Panc1 (cell line): ENCODE data around the gene GRID1. TPM values are rescaled to one million over a fixed set of nuclear protein-coding genes. Genes with fewer than 3 reads are reported as not detected.

Experiments
- ATAC-seq: fragments of 200-7000 bp; cut with Tn5 transposase; 2 replicates; pipeline ENCODE4 v1.9.1; 2020; ENCODE audit warnings: mild to moderate bottlenecking, moderate library complexity
- BruUV-seq: library from RNA; stranded (reverse); fragments of 400-500 nt; replicated peaks from 2 replicates; lab custom pipeline; 2021; lab: Mats Ljungman, UMichigan
- CTCF ChIA-PET: fragments of 300-600 bp; sonication (Branson Sonifier 250); formaldehyde crosslinking; loops from one replicate; lab custom pipeline; 2022; ENCODE audit warnings: antibody characterized with exemption; lab: Charles Lee
- POLR2A ChIA-PET: fragments of 300-600 bp; sonication (Branson Sonifier 250); formaldehyde crosslinking; loops from one replicate; lab custom pipeline; 2022; ENCODE audit warnings: antibody characterized with exemption; lab: Charles Lee
- DNase-seq: peaks from one replicate; pipeline ENCODE4 v3.0.0-alpha.2; 2010; ENCODE audit warnings: low read depth, low spot score
- H3K27ac ChIP-seq: 2 replicates; pipeline ENCODE4 v1.5.1; 2011; ENCODE audit warnings: mild to moderate bottlenecking, low read length, inconsistent platforms
- H3K27me3 ChIP-seq: fragments of 200-500 bp; sonication (Bioruptor generic); 2 replicates; pipeline ENCODE4 v1.6.0; 2014; ENCODE audit warnings: low read length, inconsistent platforms; ENCODE audit not compliant: control insufficient read depth, insufficient read depth
- H3K36me3 ChIP-seq: fragments of 200-500 bp; sonication (Bioruptor generic); 2 replicates; pipeline ENCODE4 v1.5.1; 2014; ENCODE audit warnings: inconsistent platforms, mild to moderate bottlenecking, low read length, moderate library complexity; ENCODE audit not compliant: control insufficient read depth, insufficient read depth
- H3K4me1 ChIP-seq: 2 replicates; pipeline ENCODE4 v1.5.1; 2011; ENCODE audit warnings: inconsistent platforms, mild to moderate bottlenecking, low read length, moderate library complexity; ENCODE audit not compliant: control insufficient read depth, insufficient read depth
- H3K4me3 ChIP-seq, 2 experiments: 2 replicates each; pipeline ENCODE4 v1.5.1; 2011 to 2012; ENCODE audit warnings: low read depth in 2 of 2, low read length in 2 of 2, mild to moderate bottlenecking in 2 of 2, inconsistent platforms in 1 of 2, moderate library complexity in 1 of 2
- H3K9me3 ChIP-seq: fragments of 200-500 bp; sonication (Bioruptor generic); 2 replicates; pipeline ENCODE4 v1.5.1; 2014; ENCODE audit warnings: low read depth, mild to moderate bottlenecking, inconsistent platforms, low read length, moderate library complexity; ENCODE audit not compliant: control insufficient read depth, insufficient read depth
- POLR2AphosphoS5 ChIP-seq: IDR thresholded peaks from 2 replicates; pipeline ENCODE4 v1.6.1; 2012; ENCODE audit warnings: mild to moderate bottlenecking, low read depth, low read length, moderate library complexity
- SIN3A ChIP-seq: IDR thresholded peaks from 2 replicates; pipeline ENCODE4 v1.6.1; 2012; ENCODE audit warnings: low read depth, mild to moderate bottlenecking, low read length, moderate library complexity, borderline replicate concordance; ENCODE audit not compliant: insufficient read depth
- TCF7L2 ChIP-seq: IDR thresholded peaks from 2 replicates; pipeline ENCODE4 v1.6.1; 2011; ENCODE audit warnings: mild to moderate bottlenecking, low read depth, low read length, inconsistent platforms
- in situ Hi-C: cut with HindIII; loops from 2 replicates; pipeline ENCODE4 v1.10.0; 2016; ENCODE audit warnings: low sequenced_read_pairs, low pct_unique_long_range_greater_than_20kb
- intact Hi-C: fragments of 100-400 bp; cut with micrococcal nuclease; formaldehyde crosslinking; loops from one replicate; pipeline ENCODE4 v1.10.0; 2022; ENCODE audit not compliant: unreplicated experiment
- total RNA-seq: library from RNA; stranded (reverse); gene quantifications from one replicate; pipeline ENCODE4 v1.2.1, GENCODE V29; 2021; ENCODE audit not compliant: unreplicated experiment
- TF ChIP-seq, protein P1 (sequence below), 2 experiments: IDR thresholded peaks; 2 replicates each; pipeline ENCODE4 v1.6.1; 2011 to 2012; ENCODE audit warnings: low read depth in 2 of 2, control low read depth in 1 of 2, low read length in 1 of 2, mild to moderate bottlenecking in 1 of 2, moderate library complexity in 1 of 2; ENCODE audit not compliant: insufficient read depth in 1 of 2
- TF ChIP-seq, protein P2 (sequence below): fragments of 450-650 bp; IDR thresholded peaks from 2 replicates; pipeline ENCODE4 v1.5.1; 2017; ENCODE audit warnings: mild to moderate bottlenecking

The GRID1 gene
- total RNA-seq, 1 experiment from 2014 or later, result 2.3 TPM

- Histone ChIP-seq H3K36me3 (no peaks in the 10 kb centered on the region), H3K27me3 (no peaks in the 10 kb centered on the region), H3K27ac (no peak overlapping the region), H3K4me3 (no peak overlapping the region), H3K9me3 (no peaks in the 10 kb centered on the region), H3K4me1 (no peaks in the 10 kb centered on the region)
- ChIA-PET CTCF (no interaction called here), POLR2A (no interaction called here)
- ATAC-seq (no peak), DNase-seq (no peak)
- BruUV-seq, result no TSS peak
- TF ChIP-seq TCF7L2 (no peak), SIN3A (no peak), POLR2AphosphoS5 (no peak)
- in situ Hi-C loops (no loop called here), intact Hi-C loops (no loop called here)
These were observed 742.1 kb downstream of the GRID1 start for GRCh38 chr10:85624511-85624910.

DNA sequence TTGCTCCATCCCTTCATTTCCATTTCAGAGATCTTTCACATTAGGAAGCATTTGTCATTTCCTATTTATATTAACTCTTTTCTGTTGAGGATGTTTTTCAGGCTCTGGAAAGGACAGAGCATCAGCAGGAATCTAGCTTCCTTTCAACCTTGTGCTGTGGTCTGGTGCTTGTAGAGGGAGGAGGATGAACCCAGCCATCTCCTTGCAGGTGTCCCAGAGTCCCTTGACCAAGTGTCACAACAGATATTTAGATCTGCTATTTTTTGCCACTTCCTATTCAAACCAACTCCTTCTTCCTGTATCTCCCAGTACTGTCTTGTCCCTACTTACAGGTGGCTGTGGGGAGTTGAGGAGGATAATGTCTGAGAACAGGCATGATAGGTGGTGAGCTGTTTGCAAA, 742.8 kb downstream of the GRID1 start:
- intact Hi-C loops, result no loop called here
- no TSS peak for BruUV-seq
- Histone ChIP-seq H3K27me3 (no peaks in the 10 kb centered on the region), H3K36me3 (no peaks in the 10 kb centered on the region), H3K4me1 (no peaks in the 10 kb centered on the region), H3K27ac (no peak overlapping the region; the same call in 1 of the 2 replicates), H3K9me3 (no peaks in the 10 kb centered on the region), H3K4me3 (no peak overlapping the region)
- ChIA-PET CTCF (no interaction called here), POLR2A (no interaction called here)
- no peak for DNase-seq
- no peak for ATAC-seq
- in situ Hi-C loops, result no loop called here
- TF ChIP-seq SIN3A (no peak), POLR2AphosphoS5 (no peak), TCF7L2 (no peak)
- TF ChIP-seq, protein P1, sequence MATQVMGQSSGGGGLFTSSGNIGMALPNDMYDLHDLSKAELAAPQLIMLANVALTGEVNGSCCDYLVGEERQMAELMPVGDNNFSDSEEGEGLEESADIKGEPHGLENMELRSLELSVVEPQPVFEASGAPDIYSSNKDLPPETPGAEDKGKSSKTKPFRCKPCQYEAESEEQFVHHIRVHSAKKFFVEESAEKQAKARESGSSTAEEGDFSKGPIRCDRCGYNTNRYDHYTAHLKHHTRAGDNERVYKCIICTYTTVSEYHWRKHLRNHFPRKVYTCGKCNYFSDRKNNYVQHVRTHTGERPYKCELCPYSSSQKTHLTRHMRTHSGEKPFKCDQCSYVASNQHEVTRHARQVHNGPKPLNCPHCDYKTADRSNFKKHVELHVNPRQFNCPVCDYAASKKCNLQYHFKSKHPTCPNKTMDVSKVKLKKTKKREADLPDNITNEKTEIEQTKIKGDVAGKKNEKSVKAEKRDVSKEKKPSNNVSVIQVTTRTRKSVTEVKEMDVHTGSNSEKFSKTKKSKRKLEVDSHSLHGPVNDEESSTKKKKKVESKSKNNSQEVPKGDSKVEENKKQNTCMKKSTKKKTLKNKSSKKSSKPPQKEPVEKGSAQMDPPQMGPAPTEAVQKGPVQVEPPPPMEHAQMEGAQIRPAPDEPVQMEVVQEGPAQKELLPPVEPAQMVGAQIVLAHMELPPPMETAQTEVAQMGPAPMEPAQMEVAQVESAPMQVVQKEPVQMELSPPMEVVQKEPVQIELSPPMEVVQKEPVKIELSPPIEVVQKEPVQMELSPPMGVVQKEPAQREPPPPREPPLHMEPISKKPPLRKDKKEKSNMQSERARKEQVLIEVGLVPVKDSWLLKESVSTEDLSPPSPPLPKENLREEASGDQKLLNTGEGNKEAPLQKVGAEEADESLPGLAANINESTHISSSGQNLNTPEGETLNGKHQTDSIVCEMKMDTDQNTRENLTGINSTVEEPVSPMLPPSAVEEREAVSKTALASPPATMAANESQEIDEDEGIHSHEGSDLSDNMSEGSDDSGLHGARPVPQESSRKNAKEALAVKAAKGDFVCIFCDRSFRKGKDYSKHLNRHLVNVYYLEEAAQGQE (IDR thresholded peaks at IDR 0.05; ENCODE audit: insufficient read depth in 1 of 2, low read depth in 2 of 2, low read length in 1 of 2), result no peak
- TF ChIP-seq, protein P2, sequence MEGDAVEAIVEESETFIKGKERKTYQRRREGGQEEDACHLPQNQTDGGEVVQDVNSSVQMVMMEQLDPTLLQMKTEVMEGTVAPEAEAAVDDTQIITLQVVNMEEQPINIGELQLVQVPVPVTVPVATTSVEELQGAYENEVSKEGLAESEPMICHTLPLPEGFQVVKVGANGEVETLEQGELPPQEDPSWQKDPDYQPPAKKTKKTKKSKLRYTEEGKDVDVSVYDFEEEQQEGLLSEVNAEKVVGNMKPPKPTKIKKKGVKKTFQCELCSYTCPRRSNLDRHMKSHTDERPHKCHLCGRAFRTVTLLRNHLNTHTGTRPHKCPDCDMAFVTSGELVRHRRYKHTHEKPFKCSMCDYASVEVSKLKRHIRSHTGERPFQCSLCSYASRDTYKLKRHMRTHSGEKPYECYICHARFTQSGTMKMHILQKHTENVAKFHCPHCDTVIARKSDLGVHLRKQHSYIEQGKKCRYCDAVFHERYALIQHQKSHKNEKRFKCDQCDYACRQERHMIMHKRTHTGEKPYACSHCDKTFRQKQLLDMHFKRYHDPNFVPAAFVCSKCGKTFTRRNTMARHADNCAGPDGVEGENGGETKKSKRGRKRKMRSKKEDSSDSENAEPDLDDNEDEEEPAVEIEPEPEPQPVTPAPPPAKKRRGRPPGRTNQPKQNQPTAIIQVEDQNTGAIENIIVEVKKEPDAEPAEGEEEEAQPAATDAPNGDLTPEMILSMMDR, result no peak

DNA sequence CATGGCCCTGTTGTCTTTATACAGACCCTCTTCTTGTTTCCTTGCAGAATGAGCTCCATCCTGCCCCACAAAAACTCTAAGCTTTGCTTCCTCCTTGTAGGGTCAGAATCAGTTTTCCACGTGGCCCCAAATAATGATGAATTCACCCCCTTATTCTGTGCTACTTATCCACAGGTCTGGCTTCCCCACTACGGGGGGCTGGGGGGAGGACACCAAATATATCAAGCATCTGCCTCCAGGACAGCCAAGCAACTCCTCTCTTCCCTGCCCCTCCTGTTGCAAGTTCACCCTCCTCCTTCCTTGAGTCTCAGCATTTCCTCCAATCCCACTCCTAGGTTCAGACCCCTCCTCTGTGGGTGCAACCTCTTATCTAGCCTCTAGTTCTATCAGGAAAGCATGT, 743.3 kb downstream of the GRID1 start:
- Histone ChIP-seq H3K27ac (no peak overlapping the region), H3K4me1 (no peaks in the 10 kb centered on the region), H3K27me3 (no peaks in the 10 kb centered on the region), H3K9me3 (no peaks in the 10 kb centered on the region), H3K4me3 (no peak overlapping the region), H3K36me3 (no peaks in the 10 kb centered on the region)
- DNase-seq (no peak), ATAC-seq (no peak)
- in situ Hi-C loops (no loop called here), intact Hi-C loops (no loop called here)
- POLR2A ChIA-PET, result no interaction called here
- CTCF ChIA-PET, result no interaction called here
- no TSS peak for BruUV-seq
- no peak for TF ChIP-seq SIN3A
- TF ChIP-seq, protein P2, result no peak
- no peak for TF ChIP-seq POLR2AphosphoS5
- no peak for TF ChIP-seq TCF7L2
- TF ChIP-seq, protein P1 (IDR thresholded peaks at IDR 0.05; ENCODE audit: insufficient read depth in 1 of 2, low read depth in 2 of 2, low read length in 1 of 2), result no peak
